Immature natural killer cell (primary cell): ENCODE results near the gene ZBTB7C. TPM values are rescaled to one million over a fixed set of nuclear protein-coding genes. Genes with fewer than 3 reads are reported as not detected.
A peak's percentile ranks its signal among the peaks of the same experiment; 100 is the strongest.

Experiments used
- DNase-seq, 3 donors: peaks; one replicate each; pipeline ENCODE4 v3.0.0; 2022; ENCODE audit warnings: mixed read lengths in 1 of 3
- H3K27ac Mint-ChIP-seq, 6 donors: one replicate each; pipeline ENCODE4 v1.8.0; 2020; ENCODE audit warnings: mixed read lengths in 6 of 6, mild to moderate bottlenecking in 5 of 6, inconsistent platforms in 4 of 6, moderate library complexity in 3 of 6
- H3K27me3 Mint-ChIP-seq, 3 donors: one replicate each; pipeline ENCODE4 v1.8.0; 2020 to 2021; ENCODE audit warnings: low read depth in 3 of 3, mild to moderate bottlenecking in 3 of 3, mixed read lengths in 3 of 3, moderate library complexity in 3 of 3, inconsistent platforms in 1 of 3
- H3K36me3 Mint-ChIP-seq, 3 donors: one replicate each; pipeline ENCODE4 v1.8.0; 2020; ENCODE audit warnings: mixed read lengths in 3 of 3, inconsistent platforms in 2 of 3, mild to moderate bottlenecking in 2 of 3
- H3K4me1 Mint-ChIP-seq, 2 donors: one replicate each; pipeline ENCODE4 v1.8.0; 2020; ENCODE audit warnings: inconsistent platforms in 2 of 2, mild to moderate bottlenecking in 2 of 2, mixed read lengths in 2 of 2, moderate library complexity in 1 of 2
- H3K4me3 Mint-ChIP-seq, 5 donors: one replicate each; pipeline ENCODE4 v1.8.0; 2020; ENCODE audit warnings: mild to moderate bottlenecking in 5 of 5, mixed read lengths in 5 of 5, inconsistent platforms in 3 of 5, moderate library complexity in 3 of 5
- H3K9me3 Mint-ChIP-seq, 6 donors: one replicate each; pipeline ENCODE4 v1.8.0; 2020; ENCODE audit warnings: mild to moderate bottlenecking in 6 of 6, mixed read lengths in 6 of 6, inconsistent platforms in 4 of 6, moderate library complexity in 3 of 6
- polyA plus RNA-seq, 3 donors: library from polyadenylated mRNA; unstranded; fragments of 300-500 nt; fragmentation: Illumina TruSeq; gene quantifications; one replicate each; pipeline ENCODE4 v1.2.3, GENCODE V29; 2021

ZBTB7C gene
- polyA plus RNA-seq, 3 donors from 2014 or later = not detected

GRCh38 chr18:48409591-48410094 is 460 bp upstream of the ZBTB7C start:
- no peaks in the 10 kb centered on the region for H3K36me3 Mint-ChIP-seq
- H3K27me3 Mint-ChIP-seq = peaks cover 27 to 39% (median 30%) of the 10 kb centered on the region in 3 donors
- DNase-seq = peak in 1 of 3 donors; percentile 9
- H3K4me1 Mint-ChIP-seq = peaks cover 11 to 15% of the 10 kb centered on the region in 2 donors
- H3K4me3 Mint-ChIP-seq = peak overlapping the region; percentile 69 to 74 (median 69)
- no peak overlapping the region for H3K27ac Mint-ChIP-seq
- peaks cover 0 to 8% (median 0%) of the 10 kb centered on the region in 6 donors for H3K9me3 Mint-ChIP-seq

- H3K27ac Mint-ChIP-seq = no peak overlapping the region
- H3K4me3 Mint-ChIP-seq = peak overlapping the region; percentile 71 to 80 (median 78)
- peaks cover 20 to 36% (median 32%) of the 10 kb centered on the region in 3 donors for H3K27me3 Mint-ChIP-seq
- DNase-seq = no peak
- peaks cover 0 to 6% (median 0%) of the 10 kb centered on the region in 6 donors for H3K9me3 Mint-ChIP-seq
- peaks cover 11 to 15% of the 10 kb centered on the region in 2 donors for H3K4me1 Mint-ChIP-seq
- H3K36me3 Mint-ChIP-seq = no peaks in the 10 kb centered on the region
Measured at GRCh38 chr18:48408111-48408726, 964 bp downstream of the ZBTB7C start.

DNA sequence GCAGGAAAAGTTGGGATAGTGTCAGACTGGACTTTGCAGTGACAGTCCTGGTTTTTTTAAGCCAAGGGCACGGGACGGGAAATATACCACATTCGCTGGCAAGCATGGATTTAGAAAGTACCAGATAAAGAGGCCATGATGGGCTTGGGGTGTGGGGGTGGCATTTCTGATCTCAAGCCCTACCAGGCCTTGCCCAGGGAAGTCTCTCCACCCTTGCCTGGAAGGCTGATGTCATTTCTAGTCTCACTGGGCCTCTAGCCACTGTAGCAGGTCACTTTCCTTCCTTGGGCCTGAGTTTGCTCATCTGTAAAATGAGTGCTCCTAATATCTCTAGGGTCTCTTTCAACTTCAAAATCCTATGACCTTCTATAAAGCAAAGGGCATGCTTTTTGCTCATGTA is 1.8 kb downstream of the ZBTB7C start:
- Mint-ChIP-seq H3K27ac (no peak overlapping the region), H3K4me3 (peak overlapping the region; percentile 4 to 80 (median 58))

GRCh38 chr18:48405978-48406377 is 3.2 kb downstream of the ZBTB7C start:
- H3K27me3 Mint-ChIP-seq = peaks cover 16 to 29% (median 28%) of the 10 kb centered on the region in 3 donors

More for the DNA sequence above, 1.8 kb downstream of the ZBTB7C start:
- DNase-seq = no peak
- Mint-ChIP-seq H3K27me3 (peaks cover 16 to 38% (median 32%) of the 10 kb centered on the region in 3 donors), H3K4me1 (peaks cover 11 to 15% of the 10 kb centered on the region in 2 donors), H3K9me3 (peaks cover 0 to 6% (median 0%) of the 10 kb centered on the region in 6 donors), H3K36me3 (no peaks in the 10 kb centered on the region)

GRCh38 chr18:48404716-48405507 is 4.3 kb downstream of the ZBTB7C start:
- Mint-ChIP-seq H3K4me3 (no peak overlapping the region), H3K9me3 (peaks cover 0 to 6% (median 0%) of the 10 kb centered on the region in 6 donors), H3K4me1 (peaks cover 5 to 7% of the 10 kb centered on the region in 2 donors), H3K36me3 (no peaks in the 10 kb centered on the region), H3K27me3 (peaks cover 18 to 25% (median 21%) of the 10 kb centered on the region in 3 donors), H3K27ac (no peak overlapping the region)
- no peak for DNase-seq

More at GRCh38 chr18:48405978-48406377, 3.2 kb downstream of the ZBTB7C start:
- Mint-ChIP-seq H3K36me3 (no peaks in the 10 kb centered on the region), H3K9me3 (peaks cover 0 to 6% (median 0%) of the 10 kb centered on the region in 6 donors), H3K4me3 (no peak overlapping the region), H3K27ac (no peak overlapping the region), H3K4me1 (peaks cover 9 to 10% of the 10 kb centered on the region in 2 donors)
- DNase-seq = no peak

DNA sequence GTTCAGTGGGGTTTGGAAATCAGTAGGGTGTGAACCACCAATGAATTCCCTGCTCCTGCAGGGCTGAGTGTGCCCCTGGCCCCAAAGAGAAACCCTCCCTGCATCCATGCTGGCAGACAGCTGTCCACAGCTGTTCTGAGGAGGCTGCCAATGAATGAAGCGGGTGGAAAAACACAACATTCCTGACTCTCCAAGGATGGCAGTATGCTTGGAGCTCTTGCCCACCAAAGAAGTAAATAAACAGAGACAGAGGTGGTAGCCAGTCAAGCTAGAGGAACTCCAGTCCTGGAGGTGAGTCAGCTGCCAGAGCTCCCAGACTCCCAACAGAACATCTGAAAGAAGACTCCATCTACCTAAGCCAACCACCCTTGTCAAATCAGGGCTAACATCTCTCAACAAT is 6.2 kb downstream of the ZBTB7C start:
- no peak overlapping the region for H3K27ac Mint-ChIP-seq
- H3K27me3 Mint-ChIP-seq = peaks cover 15 to 30% (median 21%) of the 10 kb centered on the region in 3 donors
- H3K4me1 Mint-ChIP-seq = peaks cover under 1 to 1% of the 10 kb centered on the region in 2 donors
- H3K9me3 Mint-ChIP-seq = peaks cover 0 to 4% (median 0%) of the 10 kb centered on the region in 6 donors
- no peaks in the 10 kb centered on the region for H3K36me3 Mint-ChIP-seq
- DNase-seq = no peak
- no peak overlapping the region for H3K4me3 Mint-ChIP-seq

GRCh38 chr18:48399303-48400075 is 9.7 kb downstream of the ZBTB7C start:
- peaks cover 6 to 21% (median 10%) of the 10 kb centered on the region in 3 donors for H3K27me3 Mint-ChIP-seq
- H3K36me3 Mint-ChIP-seq = no peaks in the 10 kb centered on the region
- no peaks in the 10 kb centered on the region for H3K4me1 Mint-ChIP-seq
- no peak for DNase-seq
- no peaks in the 10 kb centered on the region for H3K9me3 Mint-ChIP-seq
- no peak overlapping the region for H3K27ac Mint-ChIP-seq
- H3K4me3 Mint-ChIP-seq = no peak overlapping the region

GRCh38 chr18:48398074-48398473 is 11.1 kb downstream of the ZBTB7C start:
- H3K27ac Mint-ChIP-seq = no peak overlapping the region
- H3K4me1 Mint-ChIP-seq = no peaks in the 10 kb centered on the region
- no peaks in the 10 kb centered on the region for H3K9me3 Mint-ChIP-seq
- DNase-seq = no peak
- H3K27me3 Mint-ChIP-seq = peaks cover 3 to 16% (median 12%) of the 10 kb centered on the region in 3 donors
- H3K36me3 Mint-ChIP-seq = no peaks in the 10 kb centered on the region
- no peak overlapping the region for H3K4me3 Mint-ChIP-seq

GRCh38 chr18:48397021-48397420 is 12.2 kb downstream of the ZBTB7C start:
- Mint-ChIP-seq H3K4me3 (no peak overlapping the region), H3K4me1 (no peaks in the 10 kb centered on the region), H3K9me3 (no peaks in the 10 kb centered on the region), H3K27me3 (peaks cover 3 to 13% (median 12%) of the 10 kb centered on the region in 3 donors), H3K36me3 (no peaks in the 10 kb centered on the region), H3K27ac (no peak overlapping the region)
- DNase-seq = no peak

- Mint-ChIP-seq H3K27me3 (peaks cover 7 to 16% (median 10%) of the 10 kb centered on the region in 3 donors), H3K4me3 (no peak overlapping the region)
Measured at GRCh38 chr18:48396561-48396960, 12.6 kb downstream of the ZBTB7C start.

DNA sequence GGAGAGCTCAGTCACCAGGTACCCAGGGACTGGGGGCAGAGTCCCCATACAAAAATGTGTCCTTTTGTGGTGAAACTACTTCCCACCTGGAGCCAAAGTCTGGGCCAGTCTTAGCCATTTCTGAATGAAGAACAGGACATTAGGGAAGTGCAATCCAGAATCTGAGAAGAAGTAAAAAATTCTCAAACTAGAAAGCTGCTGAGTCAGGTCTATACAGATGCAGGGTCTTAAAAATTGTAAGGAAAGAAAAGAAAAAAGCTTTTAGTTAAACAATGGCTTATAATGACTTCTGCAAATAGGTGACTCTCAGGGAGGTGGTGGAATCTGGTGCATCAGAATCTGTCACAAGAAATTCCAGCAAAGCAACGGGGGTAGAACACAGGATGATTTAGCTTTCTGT is 13.5 kb downstream of the ZBTB7C start:
- H3K27ac Mint-ChIP-seq = no peak overlapping the region
- H3K4me3 Mint-ChIP-seq = no peak overlapping the region
- no peak for DNase-seq
- no peaks in the 10 kb centered on the region for H3K36me3 Mint-ChIP-seq
- peaks cover 9 to 16% (median 9%) of the 10 kb centered on the region in 3 donors for H3K27me3 Mint-ChIP-seq
- H3K4me1 Mint-ChIP-seq = no peaks in the 10 kb centered on the region
- no peaks in the 10 kb centered on the region for H3K9me3 Mint-ChIP-seq

More at GRCh38 chr18:48396561-48396960, 12.6 kb downstream of the ZBTB7C start:
- Mint-ChIP-seq H3K27ac (no peak overlapping the region), H3K36me3 (no peaks in the 10 kb centered on the region), H3K9me3 (no peaks in the 10 kb centered on the region), H3K4me1 (no peaks in the 10 kb centered on the region)
- DNase-seq = no peak

GRCh38 chr18:48394176-48394575 is 15.0 kb downstream of the ZBTB7C start:
- Mint-ChIP-seq H3K4me3 (no peak overlapping the region), H3K27ac (no peak overlapping the region), H3K36me3 (no peaks in the 10 kb centered on the region), H3K4me1 (no peaks in the 10 kb centered on the region), H3K9me3 (no peaks in the 10 kb centered on the region), H3K27me3 (peaks cover 7 to 11% (median 9%) of the 10 kb centered on the region in 3 donors)
- DNase-seq = no peak

DNA sequence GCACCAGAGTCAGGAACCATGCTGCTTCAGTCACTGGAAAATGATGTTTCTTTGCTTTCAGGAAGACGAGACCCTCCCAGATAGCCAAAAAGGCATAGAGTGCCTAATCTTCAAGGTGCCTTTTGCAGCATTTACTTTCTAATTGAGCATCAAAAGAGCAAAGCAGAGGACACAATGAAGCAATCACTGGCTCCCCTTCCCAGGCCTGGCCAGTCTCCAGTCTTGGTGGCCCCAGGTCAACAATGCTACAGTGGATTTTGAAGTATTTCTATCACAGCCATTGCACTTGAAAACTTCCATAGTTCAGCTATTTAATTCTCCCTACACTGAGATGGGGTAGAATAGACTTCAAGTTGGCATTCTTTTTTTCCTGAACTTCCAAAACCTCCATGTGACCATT is 15.4 kb downstream of the ZBTB7C start:
- Mint-ChIP-seq H3K27me3 (peaks cover 7 to 14% (median 9%) of the 10 kb centered on the region in 3 donors), H3K4me1 (no peaks in the 10 kb centered on the region), H3K36me3 (no peaks in the 10 kb centered on the region), H3K27ac (no peak overlapping the region), H3K4me3 (no peak overlapping the region), H3K9me3 (no peaks in the 10 kb centered on the region)
- no peak for DNase-seq
